Renal cortical epithelial cell (primary cell): ENCODE measurements around the gene BTG2. TPM values are rescaled to one million over a fixed set of nuclear protein-coding genes. Genes with fewer than 3 reads are reported as not detected.

ENCODE experiments used
- DNase-seq: peaks from one replicate; pipeline ENCODE4 v3.0.0-alpha.2; 2011; ENCODE audit warnings: low read depth
- total RNA-seq: library from RNA; depleted of rRNA; stranded (reverse); fragments of >200 nt; gene quantifications from 2 replicates; pipeline ENCODE4 v1.2.3, GENCODE V29; 2014

BTG2 gene
- total RNA-seq, 1 donor from 2014 or later = 54.3 TPM

GRCh38 chr1:203340112-203340790 lies 34.9 kb downstream of the BTG2 start:
- DNase-seq = peak; percentile 79

GRCh38 chr1:203342192-203342940 lies 37.0 kb downstream of the BTG2 start:
- DNase-seq = peak; percentile 40

GRCh38 chr1:203343956-203344754 lies 38.8 kb downstream of the BTG2 start:
- no peak for DNase-seq

GRCh38 chr1:203346060-203346768 lies 40.9 kb downstream of the BTG2 start:
- no peak for DNase-seq

GRCh38 chr1:203346769-203347102 lies 41.4 kb downstream of the BTG2 start:
- DNase-seq = no peak

GRCh38 chr1:203349166-203349565 lies 43.8 kb downstream of the BTG2 start:
- no peak for DNase-seq

- no peak for DNase-seq
Measured at GRCh38 chr1:203349773-203350524, 44.6 kb downstream of the BTG2 start.

GRCh38 chr1:203351037-203351625 lies 45.8 kb downstream of the BTG2 start, which contains the start of gene FMOD:
FMOD (minus strand) TSS chr1:203351122; CDS start chr1:203348270, 2,852 bp downstream.
- peak; percentile 36 for DNase-seq

- no peak for DNase-seq
Measured at GRCh38 chr1:203353486-203353885, 48.2 kb downstream of the BTG2 start.

GRCh38 chr1:203354246-203354645 lies 48.9 kb downstream of the BTG2 start:
- peak; percentile 16 for DNase-seq

- no peak for DNase-seq
Measured at GRCh38 chr1:203359010-203359571, 53.8 kb downstream of the BTG2 start.

Other genes starting within 250 kb of the BTG2 start
- not detected in 2 replicates for gene MYOG, start 219.5 kb upstream of the BTG2 start, total RNA-seq
- 4.2 and 54.7 TPM in 2 replicates for gene ADORA1, start 177.8 kb upstream of the BTG2 start, total RNA-seq
- gene MYBPH, start 129.7 kb upstream of the BTG2 start, total RNA-seq = not detected in 2 replicates
- gene CHI3L1, start 118.8 kb upstream of the BTG2 start, total RNA-seq = 0.10 and 0.69 TPM in 2 replicates
- gene CHIT1, start 75.8 kb upstream of the BTG2 start, total RNA-seq = under 0.01 TPM in 1 of 2 replicates, not detected in the other
- gene FMOD, start 45.6 kb downstream of the BTG2 start, total RNA-seq = 1.7 TPM in 1 of 2 replicates, not detected in the other
- gene PRELP, start 170.3 kb downstream of the BTG2 start, total RNA-seq = 0.05 TPM in 1 of 2 replicates, not detected in the other
- gene OPTC, start 188.6 kb downstream of the BTG2 start, total RNA-seq = not detected in 2 replicates